HFFc6 (cell line): ENCODE results near the gene B4GALT5. TPM values are rescaled to one million over a fixed set of nuclear protein-coding genes. Genes with fewer than 3 reads are reported as not detected.

Experiments
- DNase-seq: peaks from one replicate; pipeline ENCODE4 v3.0.0-alpha.2; 2018
- H3K27ac Mint-ChIP-seq: 2 replicates; pipeline ENCODE4 v1.8.0; 2020; ENCODE audit warnings: mild to moderate bottlenecking, mixed read lengths
- H3K27me3 Mint-ChIP-seq: 2 replicates; pipeline ENCODE4 v1.8.0; 2021; ENCODE audit warnings: mild to moderate bottlenecking, moderate library complexity, mixed read lengths; ENCODE audit not compliant: insufficient read depth
- H3K36me3 Mint-ChIP-seq: 2 replicates; pipeline ENCODE4 v1.8.0; 2021; ENCODE audit warnings: low read depth, mixed read lengths
- H3K4me1 Mint-ChIP-seq: 2 replicates; pipeline ENCODE4 v1.8.0; 2020; ENCODE audit warnings: low read depth, mixed read lengths
- H3K4me3 Mint-ChIP-seq: 2 replicates; pipeline ENCODE4 v1.8.0; 2020; ENCODE audit warnings: mild to moderate bottlenecking, moderate library complexity, mixed read lengths
- H3K9me3 Mint-ChIP-seq: 2 replicates; pipeline ENCODE4 v1.8.0; 2020; ENCODE audit warnings: mild to moderate bottlenecking, mixed read lengths
- total RNA-seq, 6 experiments: library from RNA; stranded (reverse); fragmentation: NEBNext Ultra II Directional; extraction: Animal tissue kit (Norgen Biotek cat#: 25700); gene quantifications; 2 replicates in 1 of 6; 3 replicates in 5 of 6; pipeline ENCODE4 v1.2.3, GENCODE V29; 2021
- TF ChIP-seq, protein P1 (sequence below): fragments of 200-600 bp; sonication (generic); IDR thresholded peaks from 2 replicates; pipeline ENCODE4 v1.5.0; 2021; ENCODE audit warnings: antibody characterized with exemption, mild to moderate bottlenecking

The B4GALT5 gene
- total RNA-seq, 6 experiments from 2014 or later, result 19.7 to 25.0 (median 21.9) TPM

GRCh38 chr20:49668181-49668877 is 45.3 kb downstream of the B4GALT5 start:
- TF ChIP-seq, protein P1, sequence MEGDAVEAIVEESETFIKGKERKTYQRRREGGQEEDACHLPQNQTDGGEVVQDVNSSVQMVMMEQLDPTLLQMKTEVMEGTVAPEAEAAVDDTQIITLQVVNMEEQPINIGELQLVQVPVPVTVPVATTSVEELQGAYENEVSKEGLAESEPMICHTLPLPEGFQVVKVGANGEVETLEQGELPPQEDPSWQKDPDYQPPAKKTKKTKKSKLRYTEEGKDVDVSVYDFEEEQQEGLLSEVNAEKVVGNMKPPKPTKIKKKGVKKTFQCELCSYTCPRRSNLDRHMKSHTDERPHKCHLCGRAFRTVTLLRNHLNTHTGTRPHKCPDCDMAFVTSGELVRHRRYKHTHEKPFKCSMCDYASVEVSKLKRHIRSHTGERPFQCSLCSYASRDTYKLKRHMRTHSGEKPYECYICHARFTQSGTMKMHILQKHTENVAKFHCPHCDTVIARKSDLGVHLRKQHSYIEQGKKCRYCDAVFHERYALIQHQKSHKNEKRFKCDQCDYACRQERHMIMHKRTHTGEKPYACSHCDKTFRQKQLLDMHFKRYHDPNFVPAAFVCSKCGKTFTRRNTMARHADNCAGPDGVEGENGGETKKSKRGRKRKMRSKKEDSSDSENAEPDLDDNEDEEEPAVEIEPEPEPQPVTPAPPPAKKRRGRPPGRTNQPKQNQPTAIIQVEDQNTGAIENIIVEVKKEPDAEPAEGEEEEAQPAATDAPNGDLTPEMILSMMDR, result no peak
- no peak overlapping the region for H3K4me3 Mint-ChIP-seq
- H3K9me3 Mint-ChIP-seq, result no peaks in the 10 kb centered on the region
- no peak for DNase-seq
- H3K36me3 Mint-ChIP-seq, result no peaks in the 10 kb centered on the region
- no peak overlapping the region for H3K27ac Mint-ChIP-seq
- H3K4me1 Mint-ChIP-seq, result peaks cover 15% of the 10 kb centered on the region
- H3K27me3 Mint-ChIP-seq, result no peaks in the 10 kb centered on the region

GRCh38 chr20:49666911-49667310 is 46.8 kb downstream of the B4GALT5 start:
- H3K9me3 Mint-ChIP-seq, result no peaks in the 10 kb centered on the region
- no peak for DNase-seq
- no peak overlapping the region for H3K27ac Mint-ChIP-seq
- no peaks in the 10 kb centered on the region for H3K36me3 Mint-ChIP-seq
- no peaks in the 10 kb centered on the region for H3K27me3 Mint-ChIP-seq
- H3K4me1 Mint-ChIP-seq, result peaks cover 4% of the 10 kb centered on the region
- TF ChIP-seq, protein P1, result no peak
- no peak overlapping the region for H3K4me3 Mint-ChIP-seq

DNA sequence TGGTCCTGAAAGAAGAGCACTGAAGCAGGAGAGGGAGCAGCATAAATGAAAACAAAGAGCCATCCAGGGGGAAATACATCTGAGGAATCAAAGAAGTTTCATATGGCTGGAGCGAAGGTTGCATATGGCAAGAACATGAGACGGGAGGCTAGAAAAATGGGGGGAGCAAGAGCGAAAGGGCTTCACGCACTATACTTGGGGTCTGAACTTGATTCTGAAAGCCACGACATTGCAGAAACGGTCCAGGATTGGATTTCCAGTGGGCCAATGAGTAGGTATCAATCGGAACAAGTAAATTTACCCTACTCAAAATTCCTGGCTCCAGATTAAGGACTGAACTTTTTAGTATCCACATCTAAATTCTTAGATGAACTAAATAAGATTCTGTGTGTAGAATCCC is 47.9 kb downstream of the B4GALT5 start:
- no peaks in the 10 kb centered on the region for H3K27me3 Mint-ChIP-seq
- no peaks in the 10 kb centered on the region for H3K4me1 Mint-ChIP-seq
- H3K36me3 Mint-ChIP-seq, result no peaks in the 10 kb centered on the region
- TF ChIP-seq, protein P1, result no peak
- H3K27ac Mint-ChIP-seq, result no peak overlapping the region; the same call in 1 of the 2 replicates
- DNase-seq, result no peak
- no peaks in the 10 kb centered on the region for H3K9me3 Mint-ChIP-seq
- no peak overlapping the region for H3K4me3 Mint-ChIP-seq

- no peak for DNase-seq
- Mint-ChIP-seq H3K4me3 (no peak overlapping the region), H3K4me1 (no peaks in the 10 kb centered on the region), H3K9me3 (no peaks in the 10 kb centered on the region), H3K27me3 (no peaks in the 10 kb centered on the region), H3K36me3 (no peaks in the 10 kb centered on the region), H3K27ac (no peak overlapping the region)
- TF ChIP-seq, protein P1, result no peak
Measured at GRCh38 chr20:49664612-49665313, 48.9 kb downstream of the B4GALT5 start.

DNA sequence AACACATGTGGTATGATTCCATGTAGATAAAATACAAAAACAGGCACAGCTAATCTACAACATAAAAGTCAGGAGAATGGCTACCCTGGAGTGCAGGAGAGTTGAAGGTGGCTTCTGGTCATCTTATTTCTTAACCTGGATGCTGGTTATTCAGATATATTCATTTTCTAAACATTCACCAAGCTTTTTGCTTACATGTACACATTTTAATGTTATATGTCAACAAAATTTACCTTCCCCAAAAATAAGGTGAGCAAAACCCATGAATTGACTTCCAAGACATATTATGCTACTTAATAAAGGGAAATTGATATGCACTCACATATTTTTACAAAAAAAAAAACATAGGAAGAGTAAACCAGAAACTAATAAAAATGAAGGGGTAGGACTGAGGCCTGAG is 50.6 kb downstream of the B4GALT5 start:
- H3K27me3 Mint-ChIP-seq, result no peaks in the 10 kb centered on the region
- no peaks in the 10 kb centered on the region for H3K36me3 Mint-ChIP-seq
- H3K4me1 Mint-ChIP-seq, result no peaks in the 10 kb centered on the region
- no peak for DNase-seq
- H3K9me3 Mint-ChIP-seq, result no peaks in the 10 kb centered on the region
- H3K27ac Mint-ChIP-seq, result no peak overlapping the region
- TF ChIP-seq, protein P1, result no peak
- no peak overlapping the region for H3K4me3 Mint-ChIP-seq
